ENCODE results near the gene DUS1L.

DUS1L gene

GRCh38 chr17:82019690-82020571 is 45.7 kb downstream of the DUS1L start:
- in situ Hi-C loops (cut with HindIII; ENCODE audit: low pct_ligation_motif_present, low sequenced_read_pairs): no loop called here
- no peaks in the 10 kb centered on the region for H3K36me3 ChIP-seq (replicated peaks)
- H3K4me3 ChIP-seq (ENCODE audit: low read depth, low read length): no peak overlapping the region
- H3K27ac ChIP-seq: no peak overlapping the region
- no peak for DNase-seq
- no peaks in the 10 kb centered on the region for H3K27me3 ChIP-seq (replicated peaks)
- TF ChIP-seq CTCF (IDR thresholded peaks at IDR 0.05; ENCODE audit: low read depth, low read length, missing control alignments): peak; percentile 88

GRCh38 chr17:82018989-82019689 is 46.5 kb downstream of the DUS1L start:
- Histone ChIP-seq H3K27me3 (replicated peaks) (no peaks in the 10 kb centered on the region), H3K36me3 (replicated peaks) (no peaks in the 10 kb centered on the region), H3K4me3 (ENCODE audit: low read depth, low read length) (no peak overlapping the region), H3K27ac (no peak overlapping the region)
- no peak for DNase-seq
- in situ Hi-C loops (cut with HindIII; ENCODE audit: low pct_ligation_motif_present, low sequenced_read_pairs): no loop called here
- TF ChIP-seq CTCF (IDR thresholded peaks at IDR 0.05; ENCODE audit: low read depth, low read length, missing control alignments): no peak

GRCh38 chr17:82018152-82018988 is 47.2 kb downstream of the DUS1L start:
- Histone ChIP-seq H3K4me3 (ENCODE audit: low read depth, low read length) (no peak overlapping the region), H3K27me3 (replicated peaks) (no peaks in the 10 kb centered on the region), H3K36me3 (replicated peaks) (no peaks in the 10 kb centered on the region), H3K27ac (no peak overlapping the region)
- no peak for DNase-seq
- in situ Hi-C loops (cut with HindIII; ENCODE audit: low pct_ligation_motif_present, low sequenced_read_pairs): no loop called here
- TF ChIP-seq CTCF (IDR thresholded peaks at IDR 0.05; ENCODE audit: low read depth, low read length, missing control alignments): no peak

- in situ Hi-C loops (cut with HindIII; ENCODE audit: low pct_ligation_motif_present, low sequenced_read_pairs): no loop called here
Observed at GRCh38 chr17:82017612-82018151, 47.9 kb downstream of the DUS1L start.

More at GRCh38 chr17:82017612-82018151, 47.9 kb downstream of the DUS1L start:
- H3K4me3 ChIP-seq (ENCODE audit: low read depth, low read length): no peak overlapping the region
- no peaks in the 10 kb centered on the region for H3K27me3 ChIP-seq (replicated peaks)
- H3K27ac ChIP-seq: no peak overlapping the region
- no peak for TF ChIP-seq CTCF (IDR thresholded peaks at IDR 0.05; ENCODE audit: low read depth, low read length, missing control alignments)
- DNase-seq: no peak
- no peaks in the 10 kb centered on the region for H3K36me3 ChIP-seq (replicated peaks)
